Measurements from ENCODE around the gene EHBP1L1. TPM values are rescaled to one million over a fixed set of nuclear protein-coding genes. Genes with fewer than 3 reads are reported as not detected.

EHBP1L1 gene
- total and polyA plus RNA-seq, 2 of the 8 experiments (the other 6 are each of a cell fraction or from before 2014, with no cell fraction given) = 4.3 to 6.6 TPM

- TF ChIP-seq CHD7 (IDR thresholded peaks at IDR 0.05; ENCODE audit: insufficient replicate concordance, low read length) (no peak), POU5F1 (IDR thresholded peaks at IDR 0.05; ENCODE audit: low read depth, low read length) (no peak), CHD1 (IDR thresholded peaks at IDR 0.05; ENCODE audit: low read depth, low read length) (no peak), TEAD4 (IDR thresholded peaks at IDR 0.05; ENCODE audit: low read depth, low read length) (no peak), JUN (IDR thresholded peaks at IDR 0.05; ENCODE audit: low read depth, low read length) (no peak), ATF3 (IDR thresholded peaks at IDR 0.05; ENCODE audit: insufficient read depth, low read depth, low read length) (no peak), HDAC2 (IDR thresholded peaks at IDR 0.05; ENCODE audit: borderline replicate concordance in 1 of 2, low read depth in 2 of 2, low read length in 2 of 2) (no peak), FOSL1 (IDR thresholded peaks at IDR 0.05; ENCODE audit: insufficient read depth, low read depth, low read length) (no peak)
These were observed 60.5 kb downstream of the EHBP1L1 start (continued) for GRCh38 chr11:65636108-65637031.
